Peyer's patch (tissue), 4 donors: ENCODE results near the gene STK40.

Experiments used
- CTCF ChIP-seq, 6 experiments: fragments of 450-650 bp in 4 of 6; fragments of 200-600 bp in 2 of 6; sonication (generic) in 1 of 6; IDR thresholded peaks; one replicate each; pipeline ENCODE4 v1.5.1; 2017 to 2019; ENCODE audit warnings: antibody characterized with exemption in 6 of 6, mild to moderate bottlenecking in 3 of 6, moderate library complexity in 1 of 6
- POLR2A ChIP-seq, 2 donors: fragments of 450-650 bp; IDR thresholded peaks; one replicate each; pipeline ENCODE4 v1.5.1; 2017; ENCODE audit warnings: antibody characterized with exemption in 2 of 2, mild to moderate bottlenecking in 2 of 2, moderate library complexity in 2 of 2

GRCh38 chr1:36365381-36365780 lies 20.3 kb downstream of the STK40 start:
- TF ChIP-seq CTCF (IDR thresholded peaks at IDR 0.05) (no peak), POLR2A (IDR thresholded peaks at IDR 0.05) (no peak)
